Posterior cingulate gyrus (tissue), 11 donors: ENCODE data around the gene ZFR2.
A peak's percentile ranks its signal among the peaks of the same experiment; 100 is the strongest.
"Not testable (repeated sequence)": the region's sequence is repeated elsewhere in the genome, so short reads cannot be mapped to it uniquely, and the experiment has no call there.

Experiments
- DNase-seq, 10 donors: peaks; one replicate each; pipeline versions ENCODE4 v3.0.0 to v3.0.0-alpha.2; 2020 to 2021; ENCODE audit warnings: mixed read lengths in 3 of 10
- intact Hi-C: fragments of 100-400 bp; cut with DNase I; formaldehyde crosslinking; loops from one replicate; pipeline ENCODE4 v1.15.1; 2023

Gene ZFR2

GRCh38 chr19:3775831-3776230 lies 93.0 kb downstream of the ZFR2 start:
- intact Hi-C loops, result no loop called here
- DNase-seq, result no peak

- DNase-seq, result no peak
- intact Hi-C loops, result no loop called here
Observed at GRCh38 chr19:3775374-3775711, 93.5 kb downstream of the ZFR2 start.

GRCh38 chr19:3774621-3775373 lies 94.0 kb downstream of the ZFR2 start:
- no peak for DNase-seq
- intact Hi-C loops, result no loop called here

GRCh38 chr19:3773814-3774515 lies 94.9 kb downstream of the ZFR2 start:
- intact Hi-C loops, result no loop called here
- DNase-seq, result no peak

GRCh38 chr19:3771906-3772455 lies 96.9 kb downstream of the ZFR2 start, which contains the start of gene RAX2:
TSS of gene RAX2 (minus strand) at chr19:3772228. CDS start at chr19:3771742, 486 bp downstream.
- intact Hi-C loops, result no loop called here
- DNase-seq, result no peak

GRCh38 chr19:3771000-3771905 lies 97.6 kb downstream of the ZFR2 start:
- intact Hi-C loops, result no loop called here
- no peak for DNase-seq

- intact Hi-C loops, result no loop called here
Observed at GRCh38 chr19:3770136-3770999, 98.5 kb downstream of the ZFR2 start.

GRCh38 chr19:3769494-3769893 lies 99.3 kb downstream of the ZFR2 start:
- intact Hi-C loops, result no loop called here
- DNase-seq, result no peak

More at GRCh38 chr19:3770136-3770999, 98.5 kb downstream of the ZFR2 start:
- no peak for DNase-seq

- no peak for DNase-seq
- intact Hi-C loops, result no loop called here
Observed at GRCh38 chr19:3768748-3769099, 100.1 kb downstream of the ZFR2 start.

- intact Hi-C loops, result no loop called here
- no peak for DNase-seq
Observed at GRCh38 chr19:3768015-3768747, 100.7 kb downstream of the ZFR2 start.

GRCh38 chr19:3767050-3767449 lies 101.8 kb downstream of the ZFR2 start:
- no peak for DNase-seq
- intact Hi-C loops, result no loop called here

- intact Hi-C loops, result no loop called here
- no peak for DNase-seq
Observed at GRCh38 chr19:3766520-3766919, 102.3 kb downstream of the ZFR2 start.

- intact Hi-C loops, result not testable (repeated sequence)
Observed at GRCh38 chr19:3765757-3766156, 103.1 kb downstream of the ZFR2 start.

GRCh38 chr19:3765121-3765520 lies 103.7 kb downstream of the ZFR2 start:
- no peak for DNase-seq
- intact Hi-C loops, result no loop called here

More at GRCh38 chr19:3765757-3766156, 103.1 kb downstream of the ZFR2 start:
- DNase-seq, result not testable (repeated sequence)

- DNase-seq, result peak; percentile 97 to 100 (median 99)
- intact Hi-C loops, result no loop called here
Observed at GRCh38 chr19:3762501-3763459, 106.1 kb downstream of the ZFR2 start, which contains the start of gene MRPL54. TSS of gene MRPL54 (plus strand) at chr19:3762682. CDS start at chr19:3762701, 19 bp downstream.

- no peak for DNase-seq
- intact Hi-C loops, result no loop called here
Observed at GRCh38 chr19:3762130-3762473, 106.7 kb downstream of the ZFR2 start.

GRCh38 chr19:3761382-3762129 lies 107.3 kb downstream of the ZFR2 start, which contains the start of gene APBA3:
TSS of gene APBA3 (minus strand) at chr19:3761692. CDS start at chr19:3760264, 1,428 bp downstream.
- DNase-seq, result peak; percentile 85 to 98 (median 90)
- intact Hi-C loops, result no loop called here
